ENCODE data around the gene OGFRL1.
"Not testable (repeated sequence)": the region's sequence is repeated elsewhere in the genome, so short reads cannot be mapped to it uniquely, and the experiment has no call there.

OGFRL1 gene

DNA sequence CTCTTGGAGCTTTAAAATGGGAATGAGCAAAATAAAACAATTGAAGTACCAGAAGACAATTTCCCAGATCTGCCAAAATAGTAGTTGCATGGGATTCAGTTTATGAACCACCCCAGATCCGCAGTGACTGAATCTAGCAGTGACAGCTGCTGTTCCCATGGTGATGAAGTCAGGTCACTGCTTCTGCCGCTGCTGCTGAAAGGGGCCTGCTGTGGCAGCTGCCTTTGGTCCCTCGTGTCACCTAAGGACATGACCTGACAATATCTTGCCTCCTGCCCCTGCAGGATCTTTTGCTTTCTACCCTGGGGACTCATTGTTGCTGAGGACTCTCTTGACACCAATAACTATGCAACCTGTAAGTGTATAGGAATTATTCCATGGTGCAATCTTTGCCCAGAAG, 34.3 kb upstream of the OGFRL1 start:
- no peaks in the 10 kb centered on the region for H3K9me3 ChIP-seq (ENCODE audit: control insufficient read depth in 5 of 5, low read length in 5 of 5)

DNA sequence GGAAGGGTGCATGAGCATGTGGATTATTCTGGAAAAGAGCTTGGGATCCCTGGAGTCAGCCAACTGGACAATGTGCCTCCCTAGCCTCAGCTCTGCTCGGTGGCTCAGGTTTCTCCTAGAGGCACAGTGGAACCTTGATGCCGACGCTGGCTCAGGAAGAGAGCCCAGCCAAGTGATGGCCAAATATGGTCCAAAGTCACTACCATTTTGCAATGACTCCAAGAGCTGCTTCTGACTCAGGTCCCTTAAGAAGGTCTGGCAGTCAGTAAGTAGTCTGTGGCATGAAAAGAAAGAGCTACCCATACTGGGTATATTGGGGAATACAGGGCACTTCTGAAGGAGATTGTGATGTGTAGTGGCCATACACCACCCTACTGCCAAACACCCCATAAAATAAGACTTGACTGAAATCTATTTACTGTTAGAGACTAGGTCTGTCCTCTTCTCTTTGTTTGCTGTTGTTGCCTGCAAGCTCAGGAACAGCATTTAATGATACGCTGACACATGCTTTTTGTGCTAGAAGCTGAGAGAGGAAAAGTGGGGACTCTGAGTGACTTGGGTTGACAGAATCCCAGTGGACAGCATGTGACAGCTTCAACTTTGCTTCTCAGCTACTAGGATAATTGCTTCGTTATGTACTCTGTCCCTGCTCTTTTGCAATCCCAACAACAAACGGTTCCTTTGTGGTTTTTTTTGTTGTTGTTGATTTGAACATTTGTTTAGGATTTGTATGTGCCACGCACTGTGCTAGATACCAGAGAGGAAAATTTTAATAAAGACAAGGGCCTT, 30.3 kb upstream of the OGFRL1 start:
- Histone ChIP-seq H3K4me1 (ENCODE audit: control insufficient read depth in 5 of 5, insufficient read depth in 5 of 5, low read length in 5 of 5) (peaks cover 0 to 24% (median 11%) of the 10 kb centered on the region in 5 donors), H3K9ac (ENCODE audit: low read length in 5 of 5) (no peak overlapping the region), H3K9me3 (ENCODE audit: control insufficient read depth in 5 of 5, low read length in 5 of 5) (no peaks in the 10 kb centered on the region), H3K36me3 (ENCODE audit: control insufficient read depth in 5 of 5, insufficient read depth in 5 of 5, low read length in 5 of 5) (no peaks in the 10 kb centered on the region), H3K27ac (ENCODE audit: low read depth, low read length) (no peak overlapping the region), H3K27me3 (ENCODE audit: control insufficient read depth in 5 of 5, insufficient read depth in 4 of 5, low read length in 5 of 5) (no peaks in the 10 kb centered on the region), H3K4me3 (ENCODE audit: low read depth in 1 of 5, low read length in 5 of 5) (no peak overlapping the region)

More for the DNA sequence above, 34.3 kb upstream of the OGFRL1 start:
- Histone ChIP-seq H3K4me1 (ENCODE audit: control insufficient read depth in 5 of 5, insufficient read depth in 5 of 5, low read length in 5 of 5) (peaks cover 0 to 47% (median 31%) of the 10 kb centered on the region in 5 donors), H3K27ac (ENCODE audit: low read depth, low read length) (no peak overlapping the region), H3K27me3 (ENCODE audit: control insufficient read depth in 5 of 5, insufficient read depth in 4 of 5, low read length in 5 of 5) (no peaks in the 10 kb centered on the region), H3K36me3 (ENCODE audit: control insufficient read depth in 5 of 5, insufficient read depth in 5 of 5, low read length in 5 of 5) (no peaks in the 10 kb centered on the region), H3K4me3 (ENCODE audit: low read depth in 1 of 5, low read length in 5 of 5) (no peak overlapping the region), H3K9ac (ENCODE audit: low read length in 5 of 5) (no peak overlapping the region)

- Histone ChIP-seq H3K9me3 (ENCODE audit: control insufficient read depth in 5 of 5, low read length in 5 of 5) (no peaks in the 10 kb centered on the region), H3K27ac (ENCODE audit: low read depth, low read length) (no peak overlapping the region), H3K36me3 (ENCODE audit: control insufficient read depth in 5 of 5, insufficient read depth in 5 of 5, low read length in 5 of 5) (no peaks in the 10 kb centered on the region), H3K4me3 (ENCODE audit: low read depth in 1 of 5, low read length in 5 of 5) (no peak overlapping the region), H3K27me3 (ENCODE audit: control insufficient read depth in 5 of 5, insufficient read depth in 4 of 5, low read length in 5 of 5) (no peaks in the 10 kb centered on the region), H3K4me1 (ENCODE audit: control insufficient read depth in 5 of 5, insufficient read depth in 5 of 5, low read length in 5 of 5) (peaks cover 0 to 15% (median 9%) of the 10 kb centered on the region in 5 donors), H3K9ac (ENCODE audit: low read length in 5 of 5) (no peak overlapping the region)
These were observed 28.6 kb upstream of the OGFRL1 start for GRCh38 chr6:71259888-71260604.

DNA sequence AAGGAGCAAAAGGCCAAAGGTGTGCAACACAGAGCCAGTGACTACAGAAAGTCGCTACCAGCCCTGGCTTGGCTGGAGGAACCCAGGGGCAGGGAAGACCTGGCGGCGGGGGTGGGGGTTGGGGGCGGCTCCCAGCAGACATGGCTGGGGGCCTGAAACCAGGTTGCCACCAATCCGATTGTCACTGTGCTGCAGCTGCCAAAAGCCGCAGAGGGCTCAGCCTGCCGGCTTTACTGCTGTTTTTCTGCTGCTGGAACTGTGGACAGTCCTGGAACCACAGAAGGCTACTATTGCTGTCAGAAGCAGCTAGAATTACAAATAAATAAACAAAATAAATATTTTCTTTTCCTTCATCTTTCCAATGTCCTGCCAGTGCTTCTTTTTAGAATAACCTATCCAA, 25.7 kb upstream of the OGFRL1 start:
- Histone ChIP-seq H3K27me3 (ENCODE audit: control insufficient read depth in 5 of 5, insufficient read depth in 4 of 5, low read length in 5 of 5) (no peaks in the 10 kb centered on the region), H3K9ac (ENCODE audit: low read length in 5 of 5) (no peak overlapping the region), H3K4me1 (ENCODE audit: control insufficient read depth in 5 of 5, insufficient read depth in 5 of 5, low read length in 5 of 5) (peaks cover 0 to 6% (median 3%) of the 10 kb centered on the region in 5 donors), H3K36me3 (ENCODE audit: control insufficient read depth in 5 of 5, insufficient read depth in 5 of 5, low read length in 5 of 5) (no peaks in the 10 kb centered on the region), H3K4me3 (ENCODE audit: low read depth in 1 of 5, low read length in 5 of 5) (peak overlapping the region in 2 of 5 donors; percentile 30 to 50), H3K9me3 (ENCODE audit: control insufficient read depth in 5 of 5, low read length in 5 of 5) (no peaks in the 10 kb centered on the region), H3K27ac (ENCODE audit: low read depth, low read length) (no peak overlapping the region)

- not testable (repeated sequence) for H3K27me3 ChIP-seq (ENCODE audit: control insufficient read depth in 5 of 5, insufficient read depth in 4 of 5, low read length in 5 of 5); H3K27ac ChIP-seq (ENCODE audit: low read depth, low read length); H3K9ac ChIP-seq (ENCODE audit: low read length in 5 of 5); H3K9me3 ChIP-seq (ENCODE audit: control insufficient read depth in 5 of 5, low read length in 5 of 5); H3K4me1 ChIP-seq (ENCODE audit: control insufficient read depth in 5 of 5, insufficient read depth in 5 of 5, low read length in 5 of 5); H3K36me3 ChIP-seq (ENCODE audit: control insufficient read depth in 5 of 5, insufficient read depth in 5 of 5, low read length in 5 of 5); H3K4me3 ChIP-seq (ENCODE audit: low read depth in 1 of 5, low read length in 5 of 5)
These were observed 22.2 kb upstream of the OGFRL1 start for GRCh38 chr6:71266392-71266791.

GRCh38 chr6:71268735-71269437, 19.7 kb upstream of the OGFRL1 start:
- Histone ChIP-seq H3K36me3 (ENCODE audit: control insufficient read depth in 5 of 5, insufficient read depth in 5 of 5, low read length in 5 of 5) (no peaks in the 10 kb centered on the region), H3K4me3 (ENCODE audit: low read depth in 1 of 5, low read length in 5 of 5) (no peak overlapping the region), H3K9me3 (ENCODE audit: control insufficient read depth in 5 of 5, low read length in 5 of 5) (no peaks in the 10 kb centered on the region), H3K27ac (ENCODE audit: low read depth, low read length) (no peak overlapping the region), H3K4me1 (ENCODE audit: control insufficient read depth in 5 of 5, insufficient read depth in 5 of 5, low read length in 5 of 5) (no peaks in the 10 kb centered on the region), H3K27me3 (ENCODE audit: control insufficient read depth in 5 of 5, insufficient read depth in 4 of 5, low read length in 5 of 5) (no peaks in the 10 kb centered on the region), H3K9ac (ENCODE audit: low read length in 5 of 5) (no peak overlapping the region)

DNA sequence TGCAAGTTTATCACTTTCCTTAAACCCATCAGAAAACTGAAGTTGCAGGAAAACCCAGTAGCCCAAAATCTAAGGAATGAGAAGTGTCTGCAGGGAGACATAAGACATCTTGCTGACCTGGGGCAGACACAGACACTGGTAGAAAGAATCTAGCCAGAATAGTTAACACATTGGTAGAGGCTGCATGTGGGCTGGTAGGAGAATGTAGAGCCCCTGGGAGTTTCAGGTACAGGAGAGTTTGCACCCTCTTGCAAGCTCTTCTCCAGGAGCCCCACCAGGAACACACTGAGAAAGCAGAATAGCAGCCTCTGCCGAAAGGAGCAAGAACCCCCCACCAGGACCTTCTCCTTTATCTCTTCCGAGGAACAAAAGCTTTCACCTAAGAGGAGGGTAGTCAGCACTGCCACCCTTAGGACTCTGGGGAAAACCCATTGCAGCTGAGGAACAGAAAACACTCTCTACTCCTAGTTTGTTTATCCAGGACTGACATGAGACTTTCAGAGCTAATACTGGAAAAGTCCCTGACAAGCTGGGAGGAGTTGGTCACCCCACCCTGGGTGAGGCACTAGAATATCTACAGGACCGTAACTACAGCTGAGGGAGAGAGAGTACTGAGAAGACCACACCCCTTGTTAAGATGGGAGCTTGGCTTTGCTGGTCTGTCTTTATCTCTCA, 10.5 kb upstream of the OGFRL1 start:
- no peaks in the 10 kb centered on the region for H3K9me3 ChIP-seq (ENCODE audit: control insufficient read depth in 5 of 5, low read length in 5 of 5)
- H3K4me1 ChIP-seq (ENCODE audit: control insufficient read depth in 5 of 5, insufficient read depth in 5 of 5, low read length in 5 of 5), result no peaks in the 10 kb centered on the region
- H3K27ac ChIP-seq (ENCODE audit: low read depth, low read length), result no peak overlapping the region
- H3K9ac ChIP-seq (ENCODE audit: low read length in 5 of 5), result no peak overlapping the region
- H3K36me3 ChIP-seq (ENCODE audit: control insufficient read depth in 5 of 5, insufficient read depth in 5 of 5, low read length in 5 of 5), result no peaks in the 10 kb centered on the region
- no peak overlapping the region for H3K4me3 ChIP-seq (ENCODE audit: low read depth in 1 of 5, low read length in 5 of 5)
- no peaks in the 10 kb centered on the region for H3K27me3 ChIP-seq (ENCODE audit: control insufficient read depth in 5 of 5, insufficient read depth in 4 of 5, low read length in 5 of 5)

DNA sequence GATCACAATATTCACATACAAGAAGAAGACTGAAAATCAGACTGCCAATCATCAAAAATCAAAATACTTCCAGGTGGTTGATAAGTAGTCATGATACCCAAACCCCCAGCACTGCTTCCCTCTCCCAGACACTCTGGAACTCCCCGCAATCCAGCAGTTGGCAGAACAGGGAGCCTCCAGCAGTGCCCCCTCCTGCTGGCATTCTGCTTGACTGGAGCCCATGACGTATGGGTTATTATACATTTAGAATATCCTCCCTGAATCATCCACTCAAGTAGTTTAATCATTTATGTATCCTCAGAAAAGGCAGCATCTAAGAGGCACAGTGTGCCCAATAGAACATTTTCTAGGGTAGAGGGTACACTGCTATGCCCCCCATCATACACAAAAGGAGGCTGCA, 9.3 kb upstream of the OGFRL1 start:
- no peaks in the 10 kb centered on the region for H3K4me1 ChIP-seq (ENCODE audit: control insufficient read depth in 5 of 5, insufficient read depth in 5 of 5, low read length in 5 of 5)
- no peak overlapping the region for H3K4me3 ChIP-seq (ENCODE audit: low read depth in 1 of 5, low read length in 5 of 5)
- no peaks in the 10 kb centered on the region for H3K36me3 ChIP-seq (ENCODE audit: control insufficient read depth in 5 of 5, insufficient read depth in 5 of 5, low read length in 5 of 5)
- H3K9ac ChIP-seq (ENCODE audit: low read length in 5 of 5), result no peak overlapping the region
- H3K27me3 ChIP-seq (ENCODE audit: control insufficient read depth in 5 of 5, insufficient read depth in 4 of 5, low read length in 5 of 5), result no peaks in the 10 kb centered on the region
- no peak overlapping the region for H3K27ac ChIP-seq (ENCODE audit: low read depth, low read length)
- no peaks in the 10 kb centered on the region for H3K9me3 ChIP-seq (ENCODE audit: control insufficient read depth in 5 of 5, low read length in 5 of 5)

- no peaks in the 10 kb centered on the region for H3K4me1 ChIP-seq (ENCODE audit: control insufficient read depth in 5 of 5, insufficient read depth in 5 of 5, low read length in 5 of 5)
- no peaks in the 10 kb centered on the region for H3K27me3 ChIP-seq (ENCODE audit: control insufficient read depth in 5 of 5, insufficient read depth in 4 of 5, low read length in 5 of 5)
- no peaks in the 10 kb centered on the region for H3K9me3 ChIP-seq (ENCODE audit: control insufficient read depth in 5 of 5, low read length in 5 of 5)
- H3K4me3 ChIP-seq (ENCODE audit: low read depth in 1 of 5, low read length in 5 of 5), result no peak overlapping the region
- H3K27ac ChIP-seq (ENCODE audit: low read depth, low read length), result no peak overlapping the region
- no peak overlapping the region for H3K9ac ChIP-seq (ENCODE audit: low read length in 5 of 5)
- no peaks in the 10 kb centered on the region for H3K36me3 ChIP-seq (ENCODE audit: control insufficient read depth in 5 of 5, insufficient read depth in 5 of 5, low read length in 5 of 5)
These were observed 8.9 kb upstream of the OGFRL1 start for GRCh38 chr6:71279740-71280139.

Data from subcutaneous abdominal adipose tissue (tissue), 5 donors.